ENCODE data around the gene PROSER2.
"Not testable (repeated sequence)": the region's sequence is repeated elsewhere in the genome, so short reads cannot be mapped to it uniquely, and the experiment has no call there.

Gene PROSER2

GRCh38 chr10:11837372-11838161 is 14.4 kb downstream of the PROSER2 start:
- DNase-seq (ENCODE audit: low spot score), result no peak

- no peak for DNase-seq (ENCODE audit: low spot score)
Observed at GRCh38 chr10:11838298-11838852, 15.2 kb downstream of the PROSER2 start.

GRCh38 chr10:11841375-11841774 is 18.2 kb downstream of the PROSER2 start:
- no peak for DNase-seq (ENCODE audit: low spot score)

GRCh38 chr10:11842411-11842810 is 19.3 kb downstream of the PROSER2 start:
- DNase-seq (ENCODE audit: low spot score), result no peak

GRCh38 chr10:11845113-11845512 is 22.0 kb downstream of the PROSER2 start:
- DNase-seq (ENCODE audit: low spot score), result no peak

- DNase-seq (ENCODE audit: low spot score), result no peak
Observed at GRCh38 chr10:11846542-11846941, 23.4 kb downstream of the PROSER2 start.

GRCh38 chr10:11849277-11849676 is 26.1 kb downstream of the PROSER2 start:
- DNase-seq (ENCODE audit: low spot score), result no peak

- DNase-seq (ENCODE audit: low spot score), result no peak
Observed at GRCh38 chr10:11849911-11850310, 26.8 kb downstream of the PROSER2 start.

- DNase-seq (ENCODE audit: low spot score), result no peak
Observed at GRCh38 chr10:11851910-11852309, 28.8 kb downstream of the PROSER2 start.

GRCh38 chr10:11852637-11853036 is 29.5 kb downstream of the PROSER2 start:
- not testable (repeated sequence) for DNase-seq (ENCODE audit: low spot score)

GRCh38 chr10:11853468-11853867 is 30.3 kb downstream of the PROSER2 start:
- DNase-seq (ENCODE audit: low spot score), result no peak

- DNase-seq (ENCODE audit: low spot score), result no peak
Observed at GRCh38 chr10:11854301-11854700, 31.1 kb downstream of the PROSER2 start.

GRCh38 chr10:11856089-11856488 is 32.9 kb downstream of the PROSER2 start:
- DNase-seq (ENCODE audit: low spot score), result no peak

GRCh38 chr10:11856678-11857077 is 33.5 kb downstream of the PROSER2 start:
- DNase-seq (ENCODE audit: low spot score), result no peak

- DNase-seq (ENCODE audit: low spot score), result no peak
Observed at GRCh38 chr10:11858093-11858492, 34.9 kb downstream of the PROSER2 start.

GRCh38 chr10:11861341-11861740 is 38.2 kb downstream of the PROSER2 start:
- no peak for DNase-seq (ENCODE audit: low spot score)

GRCh38 chr10:11861811-11862428 is 38.8 kb downstream of the PROSER2 start:
- DNase-seq (ENCODE audit: low spot score), result no peak

GRCh38 chr10:11863353-11864109 is 40.4 kb downstream of the PROSER2 start:
- DNase-seq (ENCODE audit: low spot score), result no peak

GRCh38 chr10:11864727-11865126 is 41.6 kb downstream of the PROSER2 start:
- no peak for DNase-seq (ENCODE audit: low spot score)

- no peak for DNase-seq (ENCODE audit: low spot score)
Observed at GRCh38 chr10:11865561-11865960, 42.4 kb downstream of the PROSER2 start.

GRCh38 chr10:11866199-11866925 is 43.2 kb downstream of the PROSER2 start:
- no peak for DNase-seq (ENCODE audit: low spot score)

GRCh38 chr10:11869219-11869618 is 46.1 kb downstream of the PROSER2 start:
- no peak for DNase-seq (ENCODE audit: low spot score)

All from COLO829 (cell line).